ENCODE results near the gene IL12A.

The IL12A gene

GRCh38 chr3:159977295-159977694 is 11.3 kb upstream of the IL12A start:
- no peak for TF ChIP-seq CTCF (IDR thresholded peaks at IDR 0.05; ENCODE audit: low read depth, low read length, missing control alignments)
- no peak overlapping the region for H3K4me3 ChIP-seq (replicated peaks; ENCODE audit: low read depth, low read length)
- no peak for DNase-seq (ENCODE audit: extremely low read depth, low read depth)

- TF ChIP-seq CTCF (IDR thresholded peaks at IDR 0.05; ENCODE audit: low read depth, low read length, missing control alignments) = no peak
- H3K4me3 ChIP-seq (replicated peaks; ENCODE audit: low read depth, low read length) = no peak overlapping the region
These were observed 10.3 kb upstream of the IL12A start for GRCh38 chr3:159978353-159978752.

GRCh38 chr3:159978918-159979703 is 9.5 kb upstream of the IL12A start:
- DNase-seq (ENCODE audit: extremely low read depth, low read depth) = no peak
- no peak for TF ChIP-seq CTCF (IDR thresholded peaks at IDR 0.05; ENCODE audit: low read depth, low read length, missing control alignments)
- H3K4me3 ChIP-seq (replicated peaks; ENCODE audit: low read depth, low read length) = no peak overlapping the region

More at GRCh38 chr3:159978353-159978752, 10.3 kb upstream of the IL12A start:
- no peak for DNase-seq (ENCODE audit: extremely low read depth, low read depth)

- no peak for TF ChIP-seq CTCF (IDR thresholded peaks at IDR 0.05; ENCODE audit: low read depth, low read length, missing control alignments)
- DNase-seq (ENCODE audit: extremely low read depth, low read depth) = no peak
These were observed 6.1 kb upstream of the IL12A start for GRCh38 chr3:159982442-159982974.

GRCh38 chr3:159987291-159987711 is 1.3 kb upstream of the IL12A start:
- TF ChIP-seq CTCF (IDR thresholded peaks at IDR 0.05; ENCODE audit: low read depth, low read length, missing control alignments) = no peak
- H3K4me3 ChIP-seq (replicated peaks; ENCODE audit: low read depth, low read length) = no peak overlapping the region
- DNase-seq (ENCODE audit: extremely low read depth, low read depth) = no peak

More at GRCh38 chr3:159982442-159982974, 6.1 kb upstream of the IL12A start:
- H3K4me3 ChIP-seq (replicated peaks; ENCODE audit: low read depth, low read length) = no peak overlapping the region

- no peak for TF ChIP-seq CTCF (IDR thresholded peaks at IDR 0.05; ENCODE audit: low read depth, low read length, missing control alignments)
- H3K4me3 ChIP-seq (replicated peaks; ENCODE audit: low read depth, low read length) = peak overlapping the region; percentile 74
- no peak for DNase-seq (ENCODE audit: extremely low read depth, low read depth)
These were observed 1.6 kb downstream of the IL12A start for GRCh38 chr3:159989973-159990846.
